NCI-H1105 (cell line): Measurements from ENCODE around the gene SLC25A44.

Experiments
- DNase-seq: peaks from one replicate; lab custom pipeline; 2025; lab: John Stamatoyannopoulos, UW

SLC25A44 gene

GRCh38 chr1:156241311-156241811 lies 47.5 kb downstream of the SLC25A44 start:
- DNase-seq: no peak

GRCh38 chr1:156241926-156242325 lies 48.0 kb downstream of the SLC25A44 start, which contains the start of gene BGLAP:
BGLAP (plus strand) TSS chr1:156242184; CDS start chr1:156242232, 48 bp downstream.
- DNase-seq: no peak

- no peak for DNase-seq
These were observed 48.8 kb downstream of the SLC25A44 start for GRCh38 chr1:156242738-156243137.

- no peak for DNase-seq
These were observed 50.2 kb downstream of the SLC25A44 start for GRCh38 chr1:156244126-156244525.

- DNase-seq: no peak
These were observed 50.8 kb downstream of the SLC25A44 start for GRCh38 chr1:156244712-156245111.

- no peak for DNase-seq
These were observed 51.7 kb downstream of the SLC25A44 start for GRCh38 chr1:156245451-156246232.

GRCh38 chr1:156246241-156246780 lies 52.4 kb downstream of the SLC25A44 start:
- DNase-seq: no peak

GRCh38 chr1:156246781-156247459 lies 53.0 kb downstream of the SLC25A44 start:
- DNase-seq: no peak

GRCh38 chr1:156247460-156248322 lies 53.8 kb downstream of the SLC25A44 start, which contains the start of gene PAQR6:
PAQR6 (minus strand) TSS chr1:156248056; CDS start chr1:156246731, 1,325 bp downstream.
- DNase-seq: no peak

GRCh38 chr1:156248323-156248683 lies 54.4 kb downstream of the SLC25A44 start:
- no peak for DNase-seq

- no peak for DNase-seq
These were observed 55.7 kb downstream of the SLC25A44 start for GRCh38 chr1:156249593-156249992.

- DNase-seq: no peak
These were observed 57.6 kb downstream of the SLC25A44 start for GRCh38 chr1:156251527-156251926.

GRCh38 chr1:156253634-156254033 lies 59.7 kb downstream of the SLC25A44 start:
- DNase-seq: no peak

- DNase-seq: no peak
These were observed 63.8 kb downstream of the SLC25A44 start for GRCh38 chr1:156257711-156258110.

GRCh38 chr1:156258859-156259258 lies 65.0 kb downstream of the SLC25A44 start:
- DNase-seq: no peak

GRCh38 chr1:156259805-156260204 lies 65.9 kb downstream of the SLC25A44 start:
- no peak for DNase-seq

GRCh38 chr1:156260896-156261295 lies 67.0 kb downstream of the SLC25A44 start:
- DNase-seq: no peak
